GDM1 (cell line): Measurements from ENCODE around the gene HECW1.
"Not testable (repeated sequence)": the region's sequence is repeated elsewhere in the genome, so short reads cannot be mapped to it uniquely, and the experiment has no call there.

Source experiments
- DNase-seq: peaks from one replicate; lab custom pipeline; 2025; lab: John Stamatoyannopoulos, UW

HECW1 gene

GRCh38 chr7:43112941-43113621 lies 634 bp downstream of the HECW1 start:
- DNase-seq, result no peak

DNA sequence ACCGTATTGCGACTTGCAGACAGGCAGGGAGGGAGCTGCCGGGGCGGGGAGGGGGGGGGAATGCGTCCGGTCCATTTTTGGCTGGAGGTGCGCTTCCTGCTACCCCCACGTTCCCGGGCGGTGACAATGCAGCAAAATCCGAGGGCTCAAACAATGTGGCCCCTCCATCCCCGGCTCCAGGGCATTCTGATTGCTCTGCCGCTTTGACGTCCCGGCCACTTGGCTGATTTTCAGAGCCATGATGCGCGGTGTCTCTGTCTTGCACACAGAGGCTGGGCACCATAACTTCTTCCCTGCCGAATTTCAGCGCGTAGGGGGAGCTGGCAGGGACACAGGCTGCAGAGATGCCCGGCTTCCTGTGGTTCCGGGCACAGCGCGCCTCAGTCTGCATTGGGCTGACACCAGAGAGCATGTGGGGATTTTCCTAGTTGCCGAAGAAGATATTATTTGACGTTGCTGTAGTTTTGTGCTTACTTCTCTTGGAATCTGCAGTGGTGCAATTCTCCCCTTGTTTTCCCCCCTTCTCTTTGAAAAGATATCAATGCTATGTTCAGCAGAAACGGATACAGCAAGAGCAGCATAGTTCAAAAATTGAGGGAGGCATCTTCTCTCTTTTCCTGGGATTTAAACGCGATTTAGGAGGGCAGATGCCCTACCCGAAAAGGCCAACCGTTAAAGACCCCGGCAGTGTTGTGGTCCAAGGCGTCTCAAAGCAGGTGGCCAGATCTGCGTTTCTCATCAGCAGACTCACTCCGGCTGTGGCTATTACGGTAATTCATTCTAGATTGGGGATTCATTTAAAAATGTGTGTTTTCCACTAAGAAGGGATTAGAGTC lies 1.4 kb downstream of the HECW1 start:
- DNase-seq, result no peak

DNA sequence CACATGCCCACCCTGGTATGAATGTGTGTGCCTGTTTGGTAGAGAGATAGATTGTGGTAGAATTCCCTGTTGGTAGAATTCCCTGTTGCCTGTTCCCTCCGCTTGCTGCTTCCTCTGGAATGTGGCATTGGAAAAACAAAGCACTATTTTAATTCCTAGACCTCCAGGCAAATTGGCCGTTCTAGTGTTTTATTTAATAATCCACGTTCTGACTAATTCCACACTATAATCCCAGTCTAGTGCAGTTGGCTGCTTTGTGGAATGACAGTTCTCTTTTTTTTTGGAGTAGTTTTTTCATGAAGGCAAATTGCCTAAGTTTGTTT lies 2.0 kb downstream of the HECW1 start:
- no peak for DNase-seq

DNA sequence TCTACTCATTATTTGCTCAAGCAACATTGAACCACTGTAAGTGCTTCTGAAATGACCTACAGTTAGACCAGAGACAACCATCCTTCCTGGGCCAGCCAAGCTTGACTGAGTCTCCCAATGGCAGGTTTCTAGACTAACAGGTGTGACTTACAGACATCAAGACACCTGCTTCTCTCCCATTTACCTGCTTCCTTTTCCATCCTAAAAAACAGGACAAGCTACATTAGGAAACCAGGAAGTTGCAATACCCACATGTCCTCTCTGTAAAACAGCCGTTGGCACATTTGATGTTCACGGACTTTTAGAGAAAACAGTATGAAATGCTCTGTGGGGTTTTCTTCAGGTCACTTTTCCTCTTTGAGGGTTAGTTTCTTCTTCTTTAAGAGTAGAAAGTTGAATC lies 4.0 kb downstream of the HECW1 start:
- no peak for DNase-seq

DNA sequence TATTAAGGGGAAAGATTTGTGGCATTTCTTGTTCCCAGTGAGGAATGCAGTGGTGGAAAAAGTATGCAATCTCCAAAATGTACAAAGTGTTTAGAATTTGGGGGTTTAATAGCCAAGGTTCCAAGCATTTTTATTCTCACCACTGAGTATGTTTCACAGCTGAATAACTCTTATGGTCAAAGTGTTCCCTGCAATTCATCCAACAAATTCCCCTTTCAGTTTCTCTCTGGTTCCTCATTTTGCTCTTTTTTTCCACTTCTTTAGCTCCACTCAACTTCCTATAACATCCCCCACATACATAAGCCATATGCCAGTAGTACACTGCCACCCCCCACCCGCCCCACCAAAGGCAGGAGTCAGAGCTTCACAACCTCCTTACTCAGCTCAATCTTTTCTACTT lies 4.6 kb downstream of the HECW1 start:
- no peak for DNase-seq

DNA sequence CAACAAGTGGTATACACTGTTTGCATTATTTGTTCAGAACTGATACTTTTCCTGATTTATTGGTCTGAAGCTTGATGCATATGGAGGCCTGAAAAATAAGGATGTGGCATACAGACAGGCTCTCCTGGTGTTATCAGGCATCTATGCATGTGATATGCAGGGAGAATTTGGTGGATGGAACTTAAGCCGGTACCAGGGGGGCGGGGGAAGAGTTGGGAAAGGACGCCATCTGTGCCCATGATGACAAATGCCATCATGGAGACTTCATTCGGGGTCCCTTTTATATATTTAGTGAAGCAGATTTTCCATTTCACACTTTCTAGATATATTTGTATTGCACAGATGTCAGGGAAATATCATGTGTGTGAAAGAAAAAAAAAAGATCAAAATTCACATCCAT lies 5.4 kb downstream of the HECW1 start:
- DNase-seq, result no peak

GRCh38 chr7:43118313-43118712 lies 5.9 kb downstream of the HECW1 start:
- no peak for DNase-seq

GRCh38 chr7:43119371-43120075 lies 7.1 kb downstream of the HECW1 start:
- DNase-seq, result no peak

GRCh38 chr7:43121973-43122372 lies 9.5 kb downstream of the HECW1 start:
- DNase-seq, result no peak

DNA sequence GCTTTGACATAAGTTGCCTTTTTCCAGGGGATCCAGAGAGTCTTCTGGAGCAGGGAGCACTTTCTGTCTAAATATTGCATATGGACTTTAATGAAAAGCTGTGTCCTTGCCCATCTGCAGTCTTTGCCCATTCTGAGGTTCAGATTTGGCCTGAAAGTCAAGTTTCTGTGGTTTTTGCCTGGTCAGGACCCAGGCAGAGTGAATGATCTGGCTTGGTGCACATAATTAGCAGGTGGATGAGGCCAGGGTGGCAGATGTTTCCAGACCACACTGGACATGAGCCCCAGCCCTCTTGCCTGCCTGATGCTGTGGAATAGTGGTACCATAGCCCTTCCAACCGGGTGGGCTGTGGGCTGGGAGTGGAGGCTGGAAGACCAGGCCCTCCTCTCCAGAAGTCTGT lies 11.0 kb downstream of the HECW1 start:
- DNase-seq, result no peak

DNA sequence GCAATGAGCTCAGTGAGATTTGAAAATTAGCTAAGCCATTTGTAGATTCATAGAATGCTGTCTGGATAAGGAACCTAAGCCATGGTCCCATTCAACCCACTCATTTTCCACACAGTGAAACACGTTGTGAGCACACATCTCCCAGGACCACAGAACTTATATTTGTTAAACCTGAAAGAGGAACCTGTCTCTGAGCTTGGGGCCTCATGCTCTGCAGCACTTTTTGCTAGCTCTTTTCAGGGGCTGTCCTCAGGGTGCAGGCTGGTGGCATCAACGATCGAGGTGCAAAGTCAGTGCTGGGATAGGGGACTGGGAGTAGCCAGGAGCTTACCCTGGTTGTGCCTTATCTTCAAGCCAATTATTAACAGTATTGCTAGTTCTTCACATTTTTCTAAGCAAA lies 11.9 kb downstream of the HECW1 start:
- DNase-seq, result no peak

DNA sequence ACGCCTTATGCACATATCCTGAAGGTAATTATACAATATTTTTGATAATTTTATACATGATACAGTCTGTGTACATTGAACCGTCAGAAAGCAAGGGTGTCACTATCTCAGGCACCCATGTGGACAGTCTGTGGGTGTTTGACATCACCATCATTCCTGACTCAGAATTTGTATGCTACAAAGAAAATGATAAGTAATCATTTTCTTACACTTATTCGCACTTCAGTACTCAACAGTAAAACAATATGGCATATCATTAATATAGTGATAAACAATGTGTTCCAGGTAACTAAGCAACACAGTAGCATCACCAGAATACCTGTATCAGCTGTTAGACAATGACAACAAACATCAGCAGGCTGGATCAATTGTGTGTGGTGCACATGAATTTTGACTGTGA lies 17.9 kb downstream of the HECW1 start:
- no peak for DNase-seq

GRCh38 chr7:43135129-43135528 lies 22.7 kb downstream of the HECW1 start:
- no peak for DNase-seq

DNA sequence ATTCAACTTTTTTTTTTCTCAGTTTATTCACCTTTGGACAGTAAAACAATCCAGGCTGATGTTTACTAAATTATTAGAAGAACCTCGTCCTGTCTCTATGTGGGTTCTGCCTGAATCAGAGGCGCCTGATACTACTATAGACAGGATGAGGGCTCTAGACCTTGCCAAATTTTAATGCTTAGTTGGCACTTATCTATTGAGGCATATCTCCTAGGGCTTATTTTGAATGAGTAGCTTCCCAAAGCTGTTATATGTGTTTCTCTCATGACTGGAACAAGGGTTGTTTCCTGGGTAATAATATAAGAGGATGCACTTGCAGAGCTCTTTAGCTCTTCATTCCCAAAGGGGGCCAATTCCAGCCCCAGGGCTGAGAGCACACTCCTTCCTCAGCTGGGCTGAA lies 23.6 kb downstream of the HECW1 start:
- DNase-seq, result no peak

DNA sequence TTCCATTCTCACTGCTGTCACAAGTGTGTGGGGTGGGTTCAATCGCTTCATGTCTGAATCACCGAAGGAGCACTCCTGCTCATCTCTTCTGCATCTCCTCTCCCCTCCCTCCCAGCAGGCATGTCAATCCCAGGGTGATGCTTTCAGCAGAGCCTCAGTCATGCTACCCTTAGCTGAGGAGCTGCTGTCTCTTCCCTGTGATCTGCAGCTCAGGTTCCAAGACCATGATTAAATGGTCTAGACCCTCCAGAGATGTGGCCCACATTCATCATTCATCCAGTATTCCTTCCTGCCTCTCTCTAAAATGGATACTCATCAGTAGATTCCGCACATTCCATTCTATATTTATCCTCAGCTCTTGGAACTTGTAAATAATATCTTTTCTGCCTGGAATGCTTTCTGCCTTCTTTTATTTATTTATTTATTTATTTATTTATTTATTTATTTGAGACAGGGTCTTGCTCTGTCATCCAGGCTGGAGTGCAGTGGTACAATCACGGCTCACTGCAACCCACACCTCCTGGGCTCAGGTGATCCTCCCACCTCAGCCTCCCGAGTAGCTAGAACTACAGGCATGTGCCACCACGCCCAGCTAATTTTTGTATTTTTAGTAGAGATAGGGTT lies 24.8 kb downstream of the HECW1 start:
- not testable (repeated sequence) for DNase-seq

GRCh38 chr7:43137811-43138210 lies 25.4 kb downstream of the HECW1 start:
- DNase-seq, result no peak

DNA sequence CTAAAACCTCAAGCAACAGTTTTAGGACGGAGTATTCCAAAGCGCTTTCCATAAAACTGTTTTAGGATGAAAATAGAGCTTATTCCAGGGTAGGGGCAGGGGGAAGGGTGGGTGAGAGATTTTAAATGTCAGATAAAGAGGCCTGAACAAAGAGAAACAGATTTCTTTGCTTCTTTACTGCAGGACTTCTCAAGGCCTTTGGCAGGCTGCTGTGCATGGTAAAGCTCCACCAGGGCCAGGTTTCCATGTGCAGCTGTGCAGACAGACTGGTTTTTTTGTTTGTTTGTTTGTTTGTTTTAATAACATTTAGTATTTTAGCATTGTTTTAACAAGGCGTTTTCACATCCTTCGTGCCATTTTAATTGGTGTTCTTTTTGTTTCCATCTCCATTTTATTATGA lies 26.3 kb downstream of the HECW1 start:
- DNase-seq, result no peak

GRCh38 chr7:43139137-43139536 lies 26.7 kb downstream of the HECW1 start:
- no peak for DNase-seq

DNA sequence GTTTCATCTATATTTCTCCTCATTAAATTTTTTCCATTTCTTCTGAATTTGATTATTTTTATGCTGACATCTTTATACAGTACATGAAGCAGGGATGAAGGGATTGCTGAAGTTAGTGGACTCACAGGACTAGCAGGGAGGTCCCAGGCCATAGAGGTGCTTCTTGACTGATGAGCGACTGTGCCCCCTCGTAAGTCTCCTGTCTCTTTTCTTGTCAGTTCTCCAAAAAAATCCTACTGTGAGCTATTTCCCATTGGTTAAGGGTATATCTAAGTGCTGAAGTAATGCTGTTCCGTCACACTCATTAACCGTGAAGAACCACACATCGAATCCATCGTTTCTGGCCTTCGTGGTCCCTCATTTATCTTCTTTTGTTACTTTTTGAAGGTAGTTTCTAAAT lies 27.7 kb downstream of the HECW1 start:
- DNase-seq, result no peak

DNA sequence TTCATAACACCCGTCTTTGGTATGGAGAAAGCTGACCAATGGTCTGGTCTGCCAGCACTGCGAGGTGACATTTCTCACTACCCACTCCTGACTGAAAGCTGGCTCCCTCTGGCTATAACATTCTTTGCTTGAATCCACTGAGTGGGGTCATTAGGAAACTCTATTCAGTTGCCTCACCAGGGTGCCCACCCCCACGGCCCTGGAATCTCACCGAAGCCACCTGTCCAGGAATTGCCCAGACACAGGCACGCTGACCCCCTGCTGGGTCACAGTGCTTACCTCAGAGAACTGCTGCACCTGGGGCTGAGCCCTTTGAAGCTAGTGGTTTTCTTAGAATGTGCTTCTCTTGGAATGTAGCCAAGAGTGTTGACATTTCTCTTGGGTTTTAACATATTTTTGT lies 28.6 kb downstream of the HECW1 start:
- DNase-seq, result no peak

DNA sequence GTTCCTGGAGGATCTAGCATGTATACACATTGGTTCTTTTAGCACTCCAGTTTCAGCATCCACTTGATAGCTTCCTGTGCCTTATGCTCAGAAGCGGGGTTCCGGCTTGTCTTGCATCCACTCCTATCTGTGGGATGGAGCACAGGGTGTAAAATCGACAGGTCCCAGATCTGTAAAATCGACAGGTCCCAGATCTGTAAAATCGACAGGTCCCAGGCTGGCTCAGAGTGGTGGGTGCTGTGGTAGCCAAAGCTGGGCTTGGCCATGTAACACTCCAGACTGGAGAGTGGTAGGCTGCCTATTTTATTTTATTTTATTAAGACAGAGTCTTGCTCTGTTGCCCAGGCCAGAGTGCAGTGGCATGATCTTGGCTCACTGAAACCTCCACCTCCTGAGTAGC lies 30.3 kb downstream of the HECW1 start:
- DNase-seq, result no peak

- DNase-seq, result no peak
These were observed 31.6 kb downstream of the HECW1 start for GRCh38 chr7:43143918-43144589.
